ENCODE data around the gene KIF3A. TPM values are rescaled to one million over a fixed set of nuclear protein-coding genes. Genes with fewer than 3 reads are reported as not detected.

The KIF3A gene
- total RNA-seq, 1 donor from 2014 or later, result 11.9 TPM

DNA sequence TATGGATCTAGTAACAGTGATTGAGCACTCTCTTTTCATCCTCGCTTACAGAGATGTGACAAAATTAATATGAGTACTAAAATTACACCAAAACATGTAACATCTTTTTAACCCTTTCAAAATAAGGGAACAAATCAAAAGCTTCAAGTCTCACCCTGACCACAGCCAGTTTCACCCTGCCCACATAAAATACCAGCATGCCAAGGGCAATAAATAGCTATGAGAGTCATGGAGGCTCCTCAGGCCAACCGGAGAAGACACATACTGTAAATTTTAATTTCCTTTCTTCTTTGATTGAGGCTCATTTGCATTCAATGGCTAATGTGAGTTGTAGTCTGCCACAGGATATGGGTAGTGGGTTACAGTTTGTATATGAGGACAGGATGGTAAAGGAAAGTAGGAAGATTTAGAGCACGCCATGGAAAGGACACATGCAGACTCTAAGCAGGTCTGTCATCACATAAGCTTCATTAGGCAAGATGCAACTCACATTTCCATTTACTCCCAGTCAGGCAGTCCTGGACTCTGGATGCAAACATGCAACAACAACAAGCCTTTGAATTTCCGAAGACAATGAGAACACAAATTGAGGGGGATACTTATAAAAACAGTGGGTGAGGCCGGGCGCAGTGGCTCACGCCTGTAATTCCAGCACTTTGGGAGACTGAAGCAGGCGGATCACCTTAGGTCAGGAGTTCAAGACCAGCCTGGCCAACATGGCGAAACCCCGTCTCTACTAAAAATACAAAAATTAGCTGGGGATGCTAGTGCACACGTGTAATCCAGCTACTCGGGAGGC lies 52.2 kb downstream of the KIF3A start:
- no peaks in the 10 kb centered on the region for H3K36me3 ChIP-seq
- H3K27me3 ChIP-seq (ENCODE audit: low read depth), result no peaks in the 10 kb centered on the region
- H3K4me1 ChIP-seq, result no peaks in the 10 kb centered on the region
- intact Hi-C loops (cut with micrococcal nuclease), result no loop called here
- TF ChIP-seq, protein P1, sequence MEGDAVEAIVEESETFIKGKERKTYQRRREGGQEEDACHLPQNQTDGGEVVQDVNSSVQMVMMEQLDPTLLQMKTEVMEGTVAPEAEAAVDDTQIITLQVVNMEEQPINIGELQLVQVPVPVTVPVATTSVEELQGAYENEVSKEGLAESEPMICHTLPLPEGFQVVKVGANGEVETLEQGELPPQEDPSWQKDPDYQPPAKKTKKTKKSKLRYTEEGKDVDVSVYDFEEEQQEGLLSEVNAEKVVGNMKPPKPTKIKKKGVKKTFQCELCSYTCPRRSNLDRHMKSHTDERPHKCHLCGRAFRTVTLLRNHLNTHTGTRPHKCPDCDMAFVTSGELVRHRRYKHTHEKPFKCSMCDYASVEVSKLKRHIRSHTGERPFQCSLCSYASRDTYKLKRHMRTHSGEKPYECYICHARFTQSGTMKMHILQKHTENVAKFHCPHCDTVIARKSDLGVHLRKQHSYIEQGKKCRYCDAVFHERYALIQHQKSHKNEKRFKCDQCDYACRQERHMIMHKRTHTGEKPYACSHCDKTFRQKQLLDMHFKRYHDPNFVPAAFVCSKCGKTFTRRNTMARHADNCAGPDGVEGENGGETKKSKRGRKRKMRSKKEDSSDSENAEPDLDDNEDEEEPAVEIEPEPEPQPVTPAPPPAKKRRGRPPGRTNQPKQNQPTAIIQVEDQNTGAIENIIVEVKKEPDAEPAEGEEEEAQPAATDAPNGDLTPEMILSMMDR (IDR thresholded peaks at IDR 0.05; ENCODE audit: borderline replicate concordance), result no peak
- no peak overlapping the region for H3K4me3 ChIP-seq
- no peaks in the 10 kb centered on the region for H3K9me3 ChIP-seq (replicated peaks)
- DNase-seq, result no peak
- no peak overlapping the region for H3K27ac ChIP-seq (replicated peaks)

GRCh38 chr5:132684491-132684890 lies 52.9 kb downstream of the KIF3A start:
- no peaks in the 10 kb centered on the region for H3K9me3 ChIP-seq (replicated peaks)
- no peaks in the 10 kb centered on the region for H3K27me3 ChIP-seq (ENCODE audit: low read depth)
- H3K4me3 ChIP-seq, result no peak overlapping the region
- no peak for DNase-seq
- TF ChIP-seq, protein P1 (IDR thresholded peaks at IDR 0.05; ENCODE audit: borderline replicate concordance), result no peak
- no peak overlapping the region for H3K27ac ChIP-seq (replicated peaks)
- intact Hi-C loops (cut with micrococcal nuclease), result no loop called here
- no peaks in the 10 kb centered on the region for H3K36me3 ChIP-seq
- no peaks in the 10 kb centered on the region for H3K4me1 ChIP-seq

GRCh38 chr5:132681983-132682382 lies 55.4 kb downstream of the KIF3A start:
- no peak overlapping the region for H3K27ac ChIP-seq (replicated peaks)
- no peaks in the 10 kb centered on the region for H3K36me3 ChIP-seq
- DNase-seq, result no peak
- TF ChIP-seq, protein P1 (IDR thresholded peaks at IDR 0.05; ENCODE audit: borderline replicate concordance), result no peak
- no peaks in the 10 kb centered on the region for H3K27me3 ChIP-seq (ENCODE audit: low read depth)
- no peaks in the 10 kb centered on the region for H3K9me3 ChIP-seq (replicated peaks)
- intact Hi-C loops (cut with micrococcal nuclease), result no loop called here
- no peaks in the 10 kb centered on the region for H3K4me1 ChIP-seq
- no peak overlapping the region for H3K4me3 ChIP-seq

DNA sequence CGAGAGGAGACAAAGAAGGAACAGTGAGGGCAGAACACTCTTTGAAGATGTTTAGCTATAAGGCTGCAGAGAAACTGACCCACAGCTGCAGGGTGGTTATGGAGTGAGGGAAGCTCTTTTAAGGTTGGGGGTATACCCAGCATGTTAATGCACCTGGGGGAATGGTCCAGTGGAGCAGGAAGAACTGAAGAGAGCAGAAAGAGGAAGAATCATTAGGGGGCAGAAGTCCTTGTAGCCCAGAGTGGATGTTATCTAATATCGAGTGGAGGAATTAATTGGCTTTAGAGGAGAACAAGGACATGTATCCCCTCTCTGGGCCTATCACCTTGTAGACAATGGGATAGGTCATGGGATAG lies 55.9 kb downstream of the KIF3A start:
- Histone ChIP-seq H3K27ac (replicated peaks) (no peak overlapping the region), H3K4me1 (no peaks in the 10 kb centered on the region), H3K36me3 (no peaks in the 10 kb centered on the region), H3K9me3 (replicated peaks) (no peaks in the 10 kb centered on the region), H3K4me3 (no peak overlapping the region), H3K27me3 (ENCODE audit: low read depth) (no peaks in the 10 kb centered on the region)
- intact Hi-C loops (cut with micrococcal nuclease), result no loop called here
- TF ChIP-seq, protein P1 (IDR thresholded peaks at IDR 0.05; ENCODE audit: borderline replicate concordance), result no peak
- no peak for DNase-seq

DNA sequence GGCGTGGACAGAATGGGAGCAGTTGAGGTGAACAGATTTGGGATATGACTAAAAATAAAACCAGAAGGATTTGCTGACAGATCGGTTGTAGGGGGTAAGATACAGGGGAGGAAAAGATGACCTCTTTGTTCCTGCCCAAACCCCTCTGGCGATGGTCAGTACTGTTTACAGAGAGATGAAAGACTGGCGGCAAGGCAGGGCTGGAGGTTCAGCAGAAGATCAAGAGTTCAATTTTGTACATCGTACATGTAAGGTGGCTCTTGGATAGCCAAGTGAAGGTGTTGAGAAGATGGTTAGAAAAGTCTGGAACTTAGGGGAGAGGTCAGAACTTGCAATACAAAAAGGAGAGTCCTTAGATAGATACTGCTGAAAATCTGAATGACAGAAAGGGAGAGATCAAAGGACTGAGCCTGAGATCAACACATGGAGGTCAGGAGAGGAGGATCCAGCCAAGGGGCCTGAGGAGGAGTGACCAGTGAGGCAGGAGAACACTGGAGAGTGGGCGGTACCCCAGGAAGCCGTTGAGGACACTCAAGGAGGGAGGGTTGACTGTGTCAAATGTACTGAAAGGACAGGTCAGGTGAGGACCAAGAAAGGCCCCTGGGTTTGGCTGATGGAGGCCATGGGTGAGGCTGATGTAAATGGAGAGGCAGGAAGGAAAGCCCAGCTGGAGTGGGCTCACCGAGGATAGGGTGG lies 56.4 kb downstream of the KIF3A start:
- H3K27me3 ChIP-seq (ENCODE audit: low read depth), result no peaks in the 10 kb centered on the region
- no peaks in the 10 kb centered on the region for H3K36me3 ChIP-seq
- DNase-seq, result no peak
- H3K4me1 ChIP-seq, result no peaks in the 10 kb centered on the region
- H3K9me3 ChIP-seq (replicated peaks), result no peaks in the 10 kb centered on the region
- H3K27ac ChIP-seq (replicated peaks), result no peak overlapping the region
- intact Hi-C loops (cut with micrococcal nuclease), result no loop called here
- H3K4me3 ChIP-seq, result no peak overlapping the region
- TF ChIP-seq, protein P1 (IDR thresholded peaks at IDR 0.05; ENCODE audit: borderline replicate concordance), result no peak

All from left ventricle myocardium inferior (tissue), 1 donor.